OCI-M1 (cell line): ENCODE measurements around the gene RYR3.
"Not testable (repeated sequence)": the region's sequence is repeated elsewhere in the genome, so short reads cannot be mapped to it uniquely, and the experiment has no call there.

ENCODE experiments used
- DNase-seq: peaks from one replicate; lab custom pipeline; 2025; lab: John Stamatoyannopoulos, UW

The RYR3 gene

DNA sequence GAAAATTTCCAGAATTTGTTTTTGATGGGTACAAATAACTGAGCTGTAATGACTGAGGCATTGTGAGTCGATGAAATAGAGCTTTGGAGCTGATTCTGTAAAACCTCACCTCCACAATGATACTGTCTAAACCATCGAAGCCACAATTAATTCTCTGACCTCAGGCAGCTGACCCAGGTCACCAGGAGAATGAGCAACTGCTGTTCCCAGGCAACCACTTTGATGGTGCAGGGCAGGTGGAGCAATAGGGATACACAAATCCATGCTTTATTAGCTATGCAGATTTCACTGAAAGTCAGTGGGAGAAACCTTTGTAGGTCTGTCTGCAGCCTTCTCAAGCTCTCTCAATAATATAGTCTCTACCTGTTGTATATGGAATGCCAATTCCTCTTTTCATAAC lies 204.4 kb downstream of the RYR3 start:
- no peak for DNase-seq

DNA sequence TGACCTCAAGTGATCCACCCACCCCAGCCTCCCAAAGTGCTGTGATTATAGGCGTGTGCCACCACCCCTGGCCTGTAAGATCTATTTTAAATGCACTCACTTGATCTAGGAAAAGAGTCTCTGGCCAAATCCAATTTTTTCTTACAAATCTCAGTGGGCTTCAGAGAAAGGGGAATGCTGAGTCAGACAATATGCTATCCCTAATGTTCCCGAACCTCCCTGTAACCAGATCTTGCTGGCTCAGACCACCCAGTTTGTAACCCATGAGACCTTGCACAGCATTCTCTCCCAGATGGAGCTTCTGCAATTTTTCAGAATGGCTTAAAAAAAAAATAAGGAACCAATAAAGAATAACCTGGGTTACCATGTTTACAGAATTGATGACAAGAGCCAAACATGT lies 205.8 kb downstream of the RYR3 start:
- DNase-seq: no peak

DNA sequence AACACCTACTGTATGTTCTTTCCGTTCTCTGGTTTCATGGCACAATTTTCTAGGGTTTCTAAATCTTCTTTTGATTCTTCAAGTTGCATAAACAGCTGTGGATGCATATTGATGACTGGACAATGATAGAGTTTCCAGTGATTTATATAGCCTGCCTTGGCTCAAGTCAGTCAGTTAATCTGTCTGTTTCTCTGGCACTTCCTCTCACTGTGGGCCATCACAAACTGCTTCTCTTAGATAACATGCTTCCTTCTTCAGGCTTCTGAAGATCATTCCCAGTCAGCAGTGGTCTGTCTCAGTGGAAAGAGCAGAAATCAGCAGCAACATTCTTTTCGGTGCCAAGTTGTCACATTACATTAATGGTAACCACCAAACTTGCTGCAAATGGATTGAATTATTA lies 207.2 kb downstream of the RYR3 start:
- DNase-seq: peak; percentile 84

DNA sequence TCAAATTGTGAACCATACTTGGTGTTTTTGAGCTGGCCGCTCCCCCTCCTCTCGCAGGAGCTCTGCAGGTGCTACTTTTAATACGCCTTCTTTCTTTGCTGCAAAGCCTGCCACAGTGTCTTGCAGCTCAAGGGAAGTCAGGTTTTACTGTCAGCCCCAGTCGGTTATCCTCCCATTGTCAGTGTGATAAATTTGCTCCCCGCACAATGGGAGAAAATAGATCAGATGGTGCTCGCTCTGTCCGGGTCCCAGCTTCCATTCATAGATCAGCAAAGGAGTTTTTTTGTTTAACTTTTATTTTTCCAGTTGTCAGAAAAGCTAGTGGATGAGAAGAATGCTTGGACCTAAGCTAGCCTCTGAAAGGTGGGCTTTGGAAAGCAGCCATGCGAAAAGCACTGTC lies 207.7 kb downstream of the RYR3 start:
- DNase-seq: no peak

DNA sequence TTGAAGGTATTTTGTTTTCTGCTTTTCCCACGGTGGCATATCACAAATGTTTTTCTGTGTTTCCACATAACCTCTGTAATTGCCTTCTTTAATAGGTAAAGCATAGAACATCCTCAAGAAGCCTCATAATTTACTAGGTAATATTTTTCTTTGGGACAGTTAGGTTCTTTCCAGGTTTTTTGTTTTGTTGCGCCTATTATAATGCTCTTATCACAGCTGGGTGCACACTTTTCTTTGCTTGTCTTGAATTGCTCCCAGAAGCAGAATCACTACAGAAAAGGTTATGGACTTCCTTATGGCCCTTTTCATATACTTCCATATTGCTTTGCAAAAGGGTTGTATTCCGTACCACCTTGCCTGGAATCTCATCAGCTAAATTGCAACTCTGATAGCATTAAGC lies 213.5 kb downstream of the RYR3 start:
- DNase-seq: no peak

DNA sequence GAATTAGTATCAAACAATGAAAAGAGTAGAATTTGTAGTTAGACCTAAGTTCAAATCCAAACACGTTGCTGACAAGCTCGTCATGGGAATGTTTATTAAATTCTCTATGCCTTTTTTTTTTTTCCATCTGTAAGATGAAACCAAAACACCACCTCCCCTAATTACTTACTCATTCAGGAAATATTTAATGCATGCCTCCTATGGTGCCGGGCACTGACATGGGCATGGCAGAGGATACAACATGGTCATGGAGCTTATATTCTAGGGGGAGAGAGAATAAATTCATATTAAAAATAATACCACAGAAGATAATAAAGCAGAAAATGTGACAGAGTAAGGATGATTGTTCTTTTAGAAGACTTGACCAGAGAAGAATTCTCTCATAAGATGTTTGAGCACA lies 215.8 kb downstream of the RYR3 start:
- DNase-seq: no peak

DNA sequence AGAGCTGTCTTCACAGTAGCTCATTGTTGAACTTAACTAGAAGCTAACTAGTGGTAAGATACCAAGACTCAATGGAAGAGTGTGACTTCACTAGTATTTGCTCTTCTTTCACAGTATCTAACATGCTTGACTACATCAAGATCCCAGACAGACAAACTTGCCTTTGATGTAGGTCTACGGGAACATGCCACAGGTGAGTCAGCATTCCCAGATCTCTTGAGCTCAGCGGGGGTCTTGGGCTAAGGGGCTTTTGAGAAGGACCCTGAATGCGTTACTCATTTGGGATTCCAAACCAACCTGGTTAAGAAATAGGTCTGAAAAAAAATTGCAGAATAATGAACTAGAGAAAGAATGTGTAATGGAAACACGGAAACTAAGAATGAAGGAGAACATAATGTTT lies 222.4 kb downstream of the RYR3 start:
- DNase-seq: no peak

DNA sequence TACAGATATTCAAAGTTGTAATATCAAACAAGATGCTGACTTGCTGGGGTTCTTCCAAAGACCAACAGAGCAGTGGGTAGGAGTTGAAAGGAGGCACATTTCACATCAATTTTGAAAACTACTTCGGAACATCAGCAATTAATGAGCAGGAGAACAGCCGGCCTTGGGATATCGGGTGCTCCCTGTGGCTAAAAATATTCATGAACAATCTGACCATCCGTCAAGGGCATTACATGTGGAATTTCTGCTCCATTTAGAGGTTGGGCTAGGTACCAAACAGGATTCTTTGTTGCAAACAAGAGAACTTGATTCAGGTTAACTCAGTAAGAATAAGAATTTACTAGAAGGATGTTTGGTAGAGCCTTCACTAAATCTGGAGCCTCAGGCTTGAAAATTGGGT lies 223.9 kb downstream of the RYR3 start:
- DNase-seq: no peak

DNA sequence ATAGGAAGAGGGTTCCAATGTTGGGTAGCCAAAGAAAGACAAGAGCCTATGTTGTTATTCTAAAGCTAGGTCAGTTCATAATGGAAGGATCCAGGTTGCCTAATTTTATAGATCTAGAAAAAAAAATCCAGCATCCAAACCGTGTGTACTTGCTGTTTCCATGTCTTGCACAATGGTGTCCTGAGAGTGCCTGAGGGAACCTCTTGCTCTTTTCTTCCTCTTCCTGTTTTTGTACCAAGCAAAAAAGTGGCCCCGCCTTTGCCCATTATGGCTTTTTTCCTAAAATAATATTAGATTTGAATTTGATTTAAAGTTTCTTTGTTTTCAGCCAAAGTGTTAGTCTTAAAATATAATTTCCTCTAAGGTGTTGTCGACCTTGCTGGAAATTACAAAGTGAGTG lies 224.4 kb downstream of the RYR3 start:
- peak; percentile 20 for DNase-seq

DNA sequence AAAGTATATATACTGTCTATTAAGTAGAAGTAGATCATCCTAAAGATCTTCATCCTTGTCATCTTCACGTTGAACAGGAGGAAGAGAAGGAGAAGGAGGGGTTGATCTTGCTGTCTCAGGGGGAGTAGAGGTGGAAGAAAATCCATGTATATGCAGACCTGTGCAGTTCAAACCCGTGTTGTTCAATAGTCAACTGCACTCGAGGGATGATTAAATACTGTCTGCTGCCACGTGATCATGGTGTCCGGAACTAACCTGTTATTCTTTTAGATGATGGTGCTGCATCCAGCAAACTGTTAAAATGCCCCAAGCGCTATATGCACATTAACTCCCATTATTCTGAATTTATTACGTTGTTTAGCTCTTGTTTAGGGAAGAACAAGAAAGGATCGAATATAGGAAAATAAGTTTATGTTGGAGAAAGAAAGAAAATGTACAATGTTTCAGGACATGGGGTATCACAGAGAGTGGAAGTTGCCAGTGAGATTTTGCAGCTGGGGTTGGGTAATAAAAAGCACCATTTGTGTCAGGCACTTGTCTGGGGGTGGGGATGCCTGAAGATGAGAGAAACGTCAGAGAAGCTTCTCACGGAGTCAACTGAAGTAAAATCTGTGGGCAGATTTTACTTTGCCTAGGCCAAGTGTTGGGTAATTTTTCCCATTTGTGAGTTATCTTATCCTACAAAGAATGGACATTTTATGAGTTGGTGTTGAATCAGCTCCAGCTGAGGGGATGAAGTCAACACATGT lies 229.2 kb downstream of the RYR3 start:
- DNase-seq: no peak

DNA sequence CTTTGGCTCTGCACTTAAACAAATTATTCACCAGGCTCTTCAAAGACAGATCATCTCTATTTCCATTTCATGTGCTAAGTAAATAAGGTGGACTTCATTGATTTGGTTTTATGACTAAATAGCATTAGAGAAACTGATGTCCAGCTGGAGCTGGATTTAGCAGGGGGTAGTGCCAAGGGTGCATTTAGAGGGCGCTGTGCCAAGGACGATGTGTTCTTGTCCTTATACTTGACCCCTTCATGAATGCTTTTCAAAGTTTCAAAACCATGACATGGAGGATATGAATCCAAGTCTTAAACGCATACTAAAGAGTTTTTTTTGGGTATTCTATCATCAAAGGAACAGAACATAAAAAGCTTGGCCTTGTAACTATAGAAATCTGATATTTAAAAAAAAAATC lies 233.2 kb downstream of the RYR3 start:
- no peak for DNase-seq

DNA sequence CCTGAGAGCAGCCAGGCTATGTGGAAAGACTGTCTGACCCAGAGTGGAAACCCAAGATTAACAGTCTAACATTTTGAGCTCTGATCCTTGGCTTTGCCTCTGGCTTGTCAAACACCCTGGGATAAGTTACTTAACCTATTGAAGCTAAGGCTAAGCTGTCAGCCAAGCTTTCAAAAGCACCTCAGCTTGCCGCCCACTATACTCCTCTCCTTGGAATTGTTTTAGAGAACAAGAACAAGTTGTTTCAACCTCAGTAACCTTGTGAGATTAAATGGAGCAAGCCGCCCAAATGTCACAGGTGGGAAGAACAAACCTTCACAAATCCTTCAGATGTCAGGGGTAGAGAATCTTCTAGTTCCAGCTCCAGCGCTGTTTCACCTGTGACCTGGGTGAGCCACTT lies 235.1 kb downstream of the RYR3 start:
- no peak for DNase-seq

DNA sequence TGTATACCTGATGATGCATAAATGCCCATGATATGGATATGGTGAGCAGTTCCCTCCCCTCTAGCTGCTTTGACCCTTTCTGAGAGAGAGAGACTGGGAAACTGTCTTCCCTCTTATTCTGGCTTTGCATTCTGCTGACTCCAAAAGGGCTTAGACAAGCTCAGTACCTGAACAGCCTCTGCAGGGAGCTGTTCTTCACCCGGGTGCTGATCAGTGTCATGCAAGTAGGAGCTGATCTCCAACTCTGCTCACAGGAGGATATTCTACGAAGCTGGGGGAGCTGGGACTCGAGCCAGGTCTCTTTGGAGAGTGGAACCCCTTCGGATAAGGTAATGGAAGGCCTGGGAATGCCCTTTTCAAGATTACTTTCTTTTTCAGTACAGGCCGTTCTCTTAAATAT lies 237.1 kb downstream of the RYR3 start:
- peak; percentile 31 for DNase-seq

DNA sequence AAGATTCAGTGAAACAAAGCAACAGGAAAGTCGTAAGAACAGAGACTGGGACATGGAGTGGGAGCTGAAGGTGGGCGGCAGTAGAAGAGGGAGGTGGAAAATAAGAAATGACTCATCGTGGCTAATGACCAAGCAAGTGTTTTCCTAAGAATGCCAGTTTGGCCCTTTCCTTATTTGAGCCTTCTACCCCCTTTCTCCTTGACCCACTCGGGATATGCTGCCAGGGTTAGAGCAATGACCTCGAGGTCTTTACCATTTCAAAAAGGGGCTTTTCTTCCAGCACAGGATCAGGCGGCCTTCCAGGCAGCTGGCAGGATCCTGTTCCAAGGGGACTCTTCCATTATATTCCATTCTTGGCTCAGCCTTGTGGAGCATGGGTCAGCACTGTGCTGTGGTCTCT lies 241.1 kb downstream of the RYR3 start:
- DNase-seq: no peak

DNA sequence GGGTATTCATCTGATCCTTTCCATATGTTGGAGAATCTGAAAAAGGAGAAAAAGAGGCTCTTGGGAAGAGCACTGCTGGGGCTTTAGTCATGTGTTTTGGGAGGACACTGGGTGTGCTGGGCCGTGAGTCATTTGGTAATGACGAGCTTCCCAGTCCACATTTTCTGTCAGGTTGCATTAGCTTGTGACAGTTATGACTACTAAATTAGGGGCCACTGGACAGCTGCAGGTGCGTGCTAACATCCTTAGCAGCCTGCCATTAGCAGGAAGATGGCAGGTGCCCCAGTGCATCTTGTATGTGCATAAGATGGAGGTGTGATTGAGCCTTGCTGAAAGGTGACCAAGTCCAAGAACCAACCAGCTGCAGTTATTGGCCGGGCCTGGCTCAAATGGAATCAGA lies 242.4 kb downstream of the RYR3 start:
- DNase-seq: no peak

DNA sequence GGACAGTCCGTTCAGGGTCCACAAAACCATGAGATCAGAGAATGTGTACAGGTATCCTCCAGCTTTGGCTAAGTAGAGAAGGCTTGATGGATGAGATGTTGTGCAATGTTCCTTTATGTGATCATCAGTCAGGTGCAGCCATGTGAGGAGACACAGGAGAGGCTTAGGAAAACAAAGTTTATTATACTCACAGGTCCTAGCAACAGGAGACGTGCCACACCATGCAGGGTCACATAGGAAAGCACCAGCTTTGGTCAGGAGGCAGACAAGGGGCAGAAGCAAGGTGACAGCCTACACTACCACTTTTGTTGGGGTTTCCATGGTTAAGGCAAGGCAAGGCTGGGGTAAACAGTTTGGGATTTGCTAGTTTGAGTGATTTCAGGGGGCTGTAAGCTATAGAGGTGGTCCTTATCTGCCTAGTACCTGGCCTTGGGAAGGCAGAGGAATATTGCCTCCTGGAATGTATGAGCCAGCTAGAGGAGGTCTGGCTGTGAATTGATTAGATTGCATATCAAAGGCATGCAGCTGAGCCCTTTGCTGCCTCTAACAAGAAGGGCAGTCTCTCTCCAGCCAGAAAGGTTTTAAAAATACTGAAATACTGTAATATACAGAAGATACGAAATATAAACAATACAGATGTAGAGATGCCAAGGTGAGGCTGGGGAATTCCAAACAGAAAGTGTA lies 248.6 kb downstream of the RYR3 start:
- peak; percentile 2 for DNase-seq

DNA sequence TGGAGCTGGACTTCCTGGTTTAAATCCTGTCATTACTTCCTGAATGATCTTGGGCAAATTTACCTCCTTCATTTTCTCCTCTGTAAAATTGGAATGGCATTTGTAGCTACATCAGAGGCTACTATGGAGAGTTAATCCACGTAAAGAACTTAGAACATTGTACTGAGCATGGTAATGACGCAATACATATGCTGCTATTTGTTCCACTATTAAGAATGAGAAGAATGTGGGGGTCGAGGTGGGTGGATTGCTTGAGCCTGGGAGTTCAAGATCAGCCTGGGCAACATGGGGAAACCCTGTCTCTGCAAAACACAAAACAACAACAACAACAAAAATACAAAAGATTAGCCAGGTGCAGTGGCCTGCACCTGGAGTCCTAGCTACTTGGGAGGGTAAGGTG lies 250.6 kb downstream of the RYR3 start:
- DNase-seq: no peak

DNA sequence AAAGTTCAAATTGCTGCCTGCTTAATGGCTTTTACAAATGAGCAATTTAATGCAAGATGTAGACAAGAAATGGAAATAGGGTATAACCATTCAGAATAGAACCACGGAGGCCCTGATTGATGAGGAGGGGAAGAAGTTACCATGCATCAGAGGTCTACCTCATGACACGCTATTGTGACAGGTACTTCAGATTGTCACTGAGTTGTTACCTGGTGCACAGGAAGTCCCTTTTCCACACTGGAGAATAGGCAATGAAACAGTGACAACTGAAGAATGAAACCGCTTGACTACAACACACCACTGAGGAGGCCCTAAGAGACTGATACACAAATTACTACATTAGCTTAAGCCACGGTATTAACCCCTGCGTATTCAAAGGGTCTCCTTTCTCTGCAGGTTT lies 251.2 kb downstream of the RYR3 start:
- no peak for DNase-seq

DNA sequence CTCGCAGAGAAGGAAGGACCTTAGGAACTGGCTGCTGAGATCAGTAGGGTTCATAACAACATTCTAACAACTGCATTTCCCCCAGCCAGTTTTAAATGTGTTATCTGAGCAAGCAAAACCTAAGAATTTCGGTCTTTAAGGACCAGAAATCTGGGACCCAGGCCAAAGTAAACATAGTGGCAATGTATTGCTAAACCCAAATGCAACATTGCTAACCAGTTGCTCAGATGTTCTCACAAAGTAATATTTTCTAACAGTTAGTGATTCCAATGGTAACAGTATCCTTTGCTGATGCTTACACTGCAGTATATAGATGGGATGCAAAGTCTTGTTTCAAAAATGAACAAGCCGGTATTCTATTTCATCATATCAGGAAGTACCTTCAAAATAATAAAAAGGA lies 254.3 kb downstream of the RYR3 start:
- no peak for DNase-seq

DNA sequence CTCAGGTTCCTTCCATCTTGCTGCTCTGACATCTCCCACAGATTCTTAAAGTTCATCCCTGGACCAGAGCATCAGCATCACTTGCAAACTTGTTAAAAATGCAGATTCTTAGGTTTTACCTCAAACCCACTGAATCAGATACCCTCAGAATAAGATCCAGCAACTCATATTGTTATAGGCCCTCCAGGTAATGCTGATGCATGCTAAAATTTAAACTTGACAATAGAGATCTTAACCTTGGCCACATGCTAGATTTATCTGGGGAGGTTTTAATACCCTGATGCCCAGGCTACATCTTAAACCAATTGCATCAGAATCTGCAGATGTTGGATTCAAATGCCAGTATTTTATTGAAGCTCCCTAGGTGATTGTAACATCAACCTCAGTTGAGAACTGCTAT lies 256.9 kb downstream of the RYR3 start:
- no peak for DNase-seq

DNA sequence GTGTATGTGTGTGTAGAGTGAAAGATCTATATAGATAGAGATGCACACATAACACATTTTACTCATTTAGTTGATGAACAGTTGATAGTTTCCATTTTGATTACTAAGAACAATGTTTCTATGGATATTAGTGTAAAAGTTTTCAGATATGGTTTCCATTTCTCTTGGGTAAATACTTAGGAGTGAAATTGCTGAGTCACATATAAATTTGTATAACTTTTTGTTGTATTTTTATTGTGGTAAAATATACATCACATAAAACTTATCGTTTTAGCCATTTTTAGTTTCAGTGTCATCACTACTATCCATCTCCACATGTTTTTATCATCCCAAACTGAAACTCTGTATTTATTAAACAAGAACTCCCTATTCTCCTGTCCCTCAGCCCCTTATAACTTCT lies 258.3 kb downstream of the RYR3 start:
- no peak for DNase-seq

DNA sequence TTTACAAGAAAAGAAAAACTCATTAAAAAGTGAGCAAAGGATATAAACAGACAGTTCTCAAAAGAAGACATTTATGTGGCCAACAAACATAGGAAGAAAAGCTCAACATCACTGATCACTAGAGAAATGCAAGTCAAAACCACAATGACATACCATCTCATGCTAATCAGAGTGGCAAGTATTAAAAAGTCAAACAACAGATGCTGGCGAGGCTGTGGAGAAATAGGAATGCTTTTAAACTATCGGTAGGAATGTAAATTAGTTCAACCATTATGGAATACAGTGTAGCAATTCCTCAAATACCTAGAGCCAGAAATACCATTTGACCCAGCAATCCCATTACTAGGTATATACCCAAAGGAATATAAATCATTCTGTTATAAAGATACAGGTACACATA lies 267.1 kb downstream of the RYR3 start:
- not testable (repeated sequence) for DNase-seq

DNA sequence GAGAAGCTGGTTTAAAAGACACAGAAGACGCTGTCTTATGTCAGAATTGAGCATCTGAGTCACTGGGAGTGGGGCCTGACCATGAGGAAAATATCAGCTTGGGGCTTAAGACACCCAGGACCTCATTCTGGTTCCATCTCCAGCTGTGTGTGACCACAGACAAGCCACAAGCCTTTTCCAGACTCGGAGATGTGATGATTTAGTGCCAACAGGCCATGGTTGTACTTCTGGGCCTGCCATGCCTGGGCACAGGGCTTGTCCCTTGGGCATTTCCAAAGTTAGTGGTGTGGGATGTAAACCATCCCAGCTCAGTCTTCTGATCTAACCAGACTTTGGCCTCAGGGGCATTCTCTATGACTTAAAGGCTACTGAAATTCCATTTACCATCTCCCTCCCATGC lies 269.8 kb downstream of the RYR3 start:
- DNase-seq: no peak

DNA sequence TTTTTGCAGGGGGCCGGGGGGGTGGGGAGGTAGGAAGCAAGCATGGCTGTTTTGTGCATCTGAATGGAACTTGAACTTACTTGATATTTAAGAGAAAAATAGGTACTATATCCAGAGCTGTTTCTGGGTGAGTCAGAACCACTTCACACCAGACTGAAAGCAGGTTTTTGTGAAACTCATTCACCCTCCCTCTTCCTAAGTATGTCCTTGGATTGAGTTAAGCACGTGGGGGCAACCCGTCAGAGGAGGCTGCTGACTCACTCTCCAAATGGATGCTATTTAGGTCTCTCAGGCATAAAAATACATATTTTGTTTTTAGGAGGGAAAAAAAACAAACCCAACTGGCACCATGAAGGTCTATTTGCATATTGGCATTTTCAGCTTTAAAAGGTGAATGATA lies 270.3 kb downstream of the RYR3 start:
- peak; percentile 2 for DNase-seq
